Activated gamma-delta T cell treated with anti-CD3 and anti-CD28 coated beads, Interleukin-2, amount 50 U/mL, for 16 hours (primary cell): ENCODE data around the gene MAPRE2.

Source experiments
- DNase-seq: peaks from one replicate; pipeline ENCODE4 v3.0.0-alpha.2; 2020; ENCODE audit warnings: low read depth

The MAPRE2 gene

DNA sequence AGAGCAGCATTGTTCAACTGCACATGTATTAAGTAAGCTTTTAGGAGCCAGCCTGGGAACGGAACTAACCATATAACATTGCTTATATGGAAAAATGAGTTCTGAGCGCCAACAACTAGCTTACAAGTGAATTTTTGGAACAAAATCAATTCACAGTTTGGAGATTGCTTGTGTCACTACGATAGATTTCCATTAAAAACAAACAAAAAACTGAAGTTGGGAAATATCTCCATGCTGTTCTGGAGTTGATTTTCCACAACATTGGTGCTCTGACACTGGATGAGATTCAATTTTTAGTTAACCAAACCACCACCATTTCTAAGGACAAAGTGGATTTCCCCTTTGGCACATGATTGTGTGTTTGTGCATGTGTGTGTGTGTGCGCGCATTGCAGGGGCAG, 142.7 kb downstream of the MAPRE2 start:
- DNase-seq, result no peak

DNA sequence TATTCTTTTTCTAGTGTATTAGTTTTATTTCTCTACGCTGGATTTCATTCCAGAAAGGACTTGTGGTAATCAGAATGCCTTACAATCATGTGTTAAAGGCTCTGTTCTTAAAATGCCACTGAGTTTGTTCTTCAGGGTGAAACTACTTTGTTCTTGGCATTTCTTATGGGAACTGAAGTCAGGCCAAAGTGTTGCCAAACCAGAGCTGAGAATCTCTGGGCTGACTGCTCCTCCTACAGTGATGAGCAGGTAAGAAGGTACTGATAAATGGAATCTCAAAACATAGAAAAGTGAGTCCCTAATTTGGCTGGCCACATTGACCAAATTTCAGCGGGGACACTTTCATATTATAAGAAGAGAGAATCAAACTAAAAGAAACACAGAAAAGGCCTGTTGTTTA, 144.6 kb downstream of the MAPRE2 start:
- DNase-seq, result no peak

DNA sequence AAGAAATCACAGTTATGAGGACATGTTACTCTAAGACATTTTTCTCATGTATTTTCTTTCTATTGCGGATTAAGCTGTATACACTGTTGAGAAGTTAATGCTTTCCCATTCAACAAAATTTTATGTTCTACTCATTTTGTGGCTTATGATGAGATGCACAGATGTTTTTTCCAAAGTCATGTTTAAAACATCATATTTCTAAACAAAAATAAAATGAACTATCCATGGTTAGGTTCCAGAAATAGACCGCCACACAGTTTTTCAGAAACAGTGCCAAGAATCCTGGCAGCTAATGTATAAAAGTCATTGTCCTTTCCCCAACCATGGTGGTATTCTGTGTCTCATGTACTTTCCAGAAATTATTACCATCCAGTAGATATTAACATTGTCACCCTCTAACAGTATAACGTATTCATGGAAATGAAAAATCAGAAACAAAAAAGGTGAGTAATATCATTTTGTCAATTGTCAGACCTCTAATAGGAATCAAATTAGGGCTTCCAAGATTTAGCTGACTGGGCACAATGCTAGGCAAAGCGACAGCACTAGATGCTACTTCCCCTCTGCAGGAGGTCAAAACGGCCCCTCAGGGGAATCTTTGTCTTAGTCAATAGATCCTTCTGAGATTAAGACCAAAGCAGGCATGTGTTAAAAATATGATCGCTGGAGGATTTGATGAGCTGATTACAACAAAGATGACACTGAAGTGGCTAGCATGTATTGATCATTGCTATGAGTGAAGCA, 145.2 kb downstream of the MAPRE2 start:
- DNase-seq, result no peak

- DNase-seq, result no peak
Observed at GRCh38 chr18:35189510-35189909, 148.3 kb downstream of the MAPRE2 start.

DNA sequence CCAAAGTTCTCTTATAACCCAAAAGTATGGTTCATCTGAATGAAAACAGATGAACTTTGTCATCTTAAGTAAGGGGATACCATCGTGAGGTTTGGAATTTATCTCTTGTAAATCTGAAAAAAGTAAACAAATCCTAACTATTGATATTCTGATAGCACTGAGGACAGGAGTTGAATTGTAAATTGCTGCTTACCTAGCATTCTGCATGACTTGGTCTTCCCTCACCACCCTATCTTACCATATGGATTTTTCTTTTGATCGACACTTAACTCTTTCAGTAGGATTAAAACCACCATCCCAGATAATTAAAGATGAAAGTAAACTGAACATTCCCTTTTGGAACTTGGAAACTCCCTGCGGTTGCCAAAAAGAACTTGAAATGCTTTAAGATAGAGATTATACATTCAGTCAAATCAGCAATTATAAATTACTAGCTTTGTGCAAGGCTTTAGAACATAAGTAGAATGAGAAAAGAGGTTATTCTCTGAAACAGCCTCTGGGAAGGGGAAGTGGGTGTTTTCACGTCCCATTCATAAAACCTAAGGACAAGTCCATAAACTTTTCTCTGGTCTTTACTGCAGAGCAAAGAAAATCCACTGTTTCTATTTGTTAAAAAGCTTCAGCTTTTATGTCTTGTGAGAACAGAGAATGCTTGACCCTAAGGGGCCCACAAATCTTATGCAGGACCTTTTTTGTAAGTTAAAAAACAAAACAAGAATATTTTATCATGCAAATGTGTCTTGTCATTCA, 149.9 kb downstream of the MAPRE2 start:
- no peak for DNase-seq

GRCh38 chr18:35191698-35192025, 150.4 kb downstream of the MAPRE2 start:
- DNase-seq, result no peak

DNA sequence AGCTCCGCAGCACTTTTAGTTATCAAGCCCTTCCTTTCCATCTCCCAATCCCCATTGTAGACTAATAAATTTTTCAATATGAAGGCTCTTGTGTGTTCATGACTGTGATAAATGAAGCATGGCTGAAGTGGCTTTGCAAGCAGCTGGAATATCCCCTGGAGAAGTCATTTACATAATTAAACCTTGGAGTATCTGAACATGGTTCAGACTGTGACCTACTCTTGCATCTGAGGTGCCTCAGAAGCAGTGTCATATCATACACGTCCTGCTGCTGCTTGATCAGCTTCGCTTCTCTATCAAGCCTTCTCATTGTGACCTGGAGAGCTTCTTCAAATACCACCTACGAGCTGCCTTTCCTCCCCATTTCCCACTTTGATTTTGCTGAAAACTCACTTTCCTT, 151.2 kb downstream of the MAPRE2 start:
- no peak for DNase-seq
